Spleen (tissue), 11 donors: Measurements from ENCODE around the gene NUMA1. TPM values are rescaled to one million over a fixed set of nuclear protein-coding genes. Genes with fewer than 3 reads are reported as not detected.

Experiments
- DNase-seq: peaks from one replicate; pipeline ENCODE4 v3.0.0-alpha.2; 2020
- H3K27ac ChIP-seq, 8 donors: fragments of 200-600 bp; sonication (generic) in 7 of 8; 1 replicate in 4 of 8; 2 replicates in 4 of 8; pipeline versions ENCODE4 v1.5.0 to v1.8.0; 2016 to 2021; ENCODE audit warnings: inconsistent platforms in 4 of 8, mild to moderate bottlenecking in 4 of 8, moderate library complexity in 1 of 8
- H3K27me3 ChIP-seq, 7 donors: fragments of 200-600 bp; sonication (generic) in 6 of 7; replicated peaks in 1 of 7; 1 replicate in 4 of 7; 2 replicates in 3 of 7; pipeline versions ENCODE4 v1.5.0 to v1.8.0; 2016 to 2021; ENCODE audit warnings: inconsistent platforms in 3 of 7, mild to moderate bottlenecking in 1 of 7
- H3K36me3 ChIP-seq, 6 donors: fragments of 200-600 bp; sonication (generic) in 5 of 6; 1 replicate in 4 of 6; 2 replicates in 2 of 6; pipeline versions ENCODE4 v1.5.0 to v1.8.0; 2016 to 2021; ENCODE audit warnings: inconsistent platforms in 2 of 6
- H3K4me1 ChIP-seq, 6 donors: fragments of 200-600 bp; sonication (generic) in 5 of 6; 1 replicate in 3 of 6; 2 replicates in 3 of 6; pipeline versions ENCODE4 v1.5.0 to v1.8.0; 2016 to 2021; ENCODE audit warnings: inconsistent platforms in 3 of 6
- H3K4me3 ChIP-seq, 8 donors: fragments of 200-600 bp; sonication (generic) in 7 of 8; 1 replicate in 4 of 8; 2 replicates in 4 of 8; pipeline versions ENCODE4 v1.5.0 to v1.8.0; 2016 to 2021; ENCODE audit warnings: inconsistent platforms in 4 of 8, mild to moderate bottlenecking in 4 of 8, moderate library complexity in 2 of 8
- H3K9me3 ChIP-seq, 8 donors: fragments of 200-600 bp; sonication (generic) in 7 of 8; 1 replicate in 4 of 8; 2 replicates in 4 of 8; pipeline versions ENCODE4 v1.5.0 to v1.8.0; 2016 to 2021; ENCODE audit warnings: inconsistent platforms in 4 of 8
- POLR2A ChIP-seq, 3 donors: fragments of 450-650 bp; IDR thresholded peaks; one replicate each; pipeline ENCODE4 v1.5.1; 2017; ENCODE audit warnings: antibody characterized with exemption in 3 of 3, mild to moderate bottlenecking in 1 of 3
- POLR2AphosphoS5 ChIP-seq, 3 donors: sonication (generic); formaldehyde crosslinking; IDR thresholded peaks; one replicate each; pipeline ENCODE4 v1.5.1; 2017; ENCODE audit warnings: antibody characterized with exemption in 3 of 3
- WGBS, 5 donors: extraction: QIAGEN DNeasy Blood & Tissue Kit in 3 of 5; methylation state at CpG; one replicate each; pipeline versions ENCODE4 v1.1.5 to v1.1.7; 2013 to 2018; 5-methylcytosine and 5-hydroxymethylcytosine counted together
- intact Hi-C: fragments of 100-400 bp; cut with DNase I; formaldehyde crosslinking; loops from one replicate; pipeline ENCODE4 v1.15.0; 2023; ENCODE audit warnings: low total_unique reads
- polyA plus RNA-seq, 3 donors: library from polyadenylated mRNA; stranded (reverse); fragments of 200-250 nt; gene quantifications; one replicate each; pipeline ENCODE4 v1.2.1, GENCODE V29; 2013
- total RNA-seq, 7 donors: library from RNA; depleted of rRNA in 3 of 7; stranded (reverse); fragments of >200 nt in 3 of 7; fragmentation: NEBNext Ultra II Directional in 4 of 7; extraction: Animal tissue kit (Norgen Biotek cat#: 25700) in 4 of 7; gene quantifications; one replicate each; pipeline versions ENCODE4 v1.1.0 to v1.2.1, GENCODE V29; 2016 to 2021
- TF ChIP-seq, protein P1 (sequence below), 11 experiments: fragments of 200-600 bp in 7 of 11; fragments of 450-650 bp in 4 of 11; sonication (generic) in 4 of 11; IDR thresholded peaks in 8 of 11; conservative IDR thresholded peaks in 3 of 11; 1 replicate in 7 of 11; 2 replicates in 4 of 11; pipeline versions ENCODE4 v1.4.0 to v1.8.0; 2016 to 2021; ENCODE audit warnings: antibody characterized with exemption in 11 of 11, inconsistent platforms in 4 of 11, mild to moderate bottlenecking in 1 of 11
- donor health status: healthy with polysubstance abuse.
- donor health status: DM: no; HTN: no; CAD: no; lungs with moderate emphysema.
- donor health status: DM: no; HTN: no; CAD: no.
- donor health status: Bipolar disorder and iron deficiency.
- donor health status: healthy.
- donor health status: DM: no; HTN: no; CAD: no.
- donor health status: DM: yes; HTN: yes; CAD: no.

The NUMA1 gene
- total and polyA plus RNA-seq, 10 donors, result 75.5 to 248 (median 185) TPM

DNA sequence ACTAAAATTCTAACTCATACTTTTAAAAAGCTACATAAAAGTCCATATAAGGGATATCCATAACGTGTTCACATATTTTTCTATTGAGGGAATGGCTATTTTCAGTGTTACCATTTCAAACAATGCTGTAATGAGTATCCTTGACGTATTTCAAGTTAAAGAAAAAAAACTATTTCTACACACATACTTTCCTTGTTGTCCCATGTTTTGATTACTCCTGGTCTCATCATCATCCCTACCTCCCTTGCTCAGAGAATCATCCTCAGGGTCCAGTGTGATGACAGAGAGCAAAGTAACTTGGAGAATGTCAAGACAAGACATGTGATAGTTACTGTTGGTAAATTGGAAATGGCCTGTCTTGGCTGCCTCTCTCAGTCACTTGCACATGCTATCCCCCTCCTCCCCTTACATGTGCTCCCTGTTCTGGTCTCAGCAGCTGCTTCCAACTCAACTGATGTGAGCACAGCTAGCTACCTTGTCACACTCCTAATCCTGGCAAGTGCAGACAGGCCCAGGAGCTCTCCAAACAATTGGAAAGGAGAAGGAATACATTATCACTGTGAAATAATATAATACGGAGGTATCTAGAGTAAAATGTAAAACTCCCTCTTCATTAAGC, 21.8 kb downstream of the NUMA1 start:
- H3K27ac ChIP-seq, result no peak overlapping the region
- peaks cover 0 to 13% (median 8%) of the 10 kb centered on the region in 6 donors for H3K4me1 ChIP-seq
- 79 to 96% (median 93%) methylated on average over 3 of the region's 3 CpGs for WGBS, 5 donors
- H3K27me3 ChIP-seq, result no peaks in the 10 kb centered on the region
- DNase-seq, result no peak
- intact Hi-C loops, result no loop called here
- H3K4me3 ChIP-seq, result no peak overlapping the region
- no peaks in the 10 kb centered on the region for H3K9me3 ChIP-seq
- H3K36me3 ChIP-seq, result peaks cover 0 to 31% (median 0%) of the 10 kb centered on the region in 6 donors
- TF ChIP-seq POLR2AphosphoS5 (IDR thresholded peaks at IDR 0.05) (no peak), POLR2A (IDR thresholded peaks at IDR 0.05) (no peak)
- TF ChIP-seq, protein P1, sequence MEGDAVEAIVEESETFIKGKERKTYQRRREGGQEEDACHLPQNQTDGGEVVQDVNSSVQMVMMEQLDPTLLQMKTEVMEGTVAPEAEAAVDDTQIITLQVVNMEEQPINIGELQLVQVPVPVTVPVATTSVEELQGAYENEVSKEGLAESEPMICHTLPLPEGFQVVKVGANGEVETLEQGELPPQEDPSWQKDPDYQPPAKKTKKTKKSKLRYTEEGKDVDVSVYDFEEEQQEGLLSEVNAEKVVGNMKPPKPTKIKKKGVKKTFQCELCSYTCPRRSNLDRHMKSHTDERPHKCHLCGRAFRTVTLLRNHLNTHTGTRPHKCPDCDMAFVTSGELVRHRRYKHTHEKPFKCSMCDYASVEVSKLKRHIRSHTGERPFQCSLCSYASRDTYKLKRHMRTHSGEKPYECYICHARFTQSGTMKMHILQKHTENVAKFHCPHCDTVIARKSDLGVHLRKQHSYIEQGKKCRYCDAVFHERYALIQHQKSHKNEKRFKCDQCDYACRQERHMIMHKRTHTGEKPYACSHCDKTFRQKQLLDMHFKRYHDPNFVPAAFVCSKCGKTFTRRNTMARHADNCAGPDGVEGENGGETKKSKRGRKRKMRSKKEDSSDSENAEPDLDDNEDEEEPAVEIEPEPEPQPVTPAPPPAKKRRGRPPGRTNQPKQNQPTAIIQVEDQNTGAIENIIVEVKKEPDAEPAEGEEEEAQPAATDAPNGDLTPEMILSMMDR (IDR thresholded peaks at IDR 0.05 in 8 of 11, conservative IDR thresholded peaks at IDR 0.05 in 3 of 11), result no peak

DNA sequence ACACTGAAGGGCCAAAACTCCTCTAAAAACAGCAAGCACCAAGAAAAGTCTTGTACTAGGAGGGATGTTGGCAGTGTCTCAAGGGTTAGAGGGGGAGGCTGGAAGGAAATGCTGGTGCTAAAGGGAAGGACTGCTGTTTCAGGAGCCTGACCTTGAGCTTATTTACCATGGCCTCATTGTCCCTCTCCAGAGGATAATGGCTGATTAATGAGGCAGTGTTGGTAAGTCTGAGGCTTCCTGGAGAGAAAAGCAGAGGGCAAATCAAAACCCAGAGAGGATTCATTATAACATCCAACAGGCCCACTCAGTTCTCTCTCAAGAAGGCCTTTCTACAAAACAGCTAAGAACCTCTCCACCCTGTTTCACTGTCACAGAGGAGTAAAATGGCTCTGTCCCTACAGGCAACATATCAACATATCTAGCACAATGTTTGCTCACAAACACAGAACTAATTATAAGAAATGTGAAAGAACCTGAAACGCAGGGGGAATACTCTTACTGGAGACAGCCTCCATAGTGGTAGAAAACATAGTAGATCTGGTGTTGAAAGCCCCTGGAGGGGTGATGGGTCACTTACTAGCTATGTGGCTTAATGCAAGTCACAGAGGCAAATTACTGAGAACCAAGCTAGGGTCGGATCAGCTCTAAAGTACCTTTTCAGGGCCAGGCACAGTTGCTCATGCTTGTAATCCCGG, 31.4 kb downstream of the NUMA1 start:
- Histone ChIP-seq H3K9me3 (no peaks in the 10 kb centered on the region), H3K4me1 (peaks cover 3 to 30% (median 12%) of the 10 kb centered on the region in 6 donors), H3K4me3 (no peak overlapping the region), H3K27ac (peak overlapping the region; percentile 28 to 79 (median 67)), H3K36me3 (peaks cover 0 to 60% (median 3%) of the 10 kb centered on the region in 6 donors), H3K27me3 (no peaks in the 10 kb centered on the region)
- WGBS, 5 donors, result 86 to 89% (median 89%) methylated on average over 3 of the region's 3 CpGs
- intact Hi-C loops, result no loop called here
- peak in 1 of 3 donors; percentile 34 for TF ChIP-seq POLR2AphosphoS5 (IDR thresholded peaks at IDR 0.05)
- TF ChIP-seq, protein P1 (IDR thresholded peaks at IDR 0.05 in 8 of 11, conservative IDR thresholded peaks at IDR 0.05 in 3 of 11), result no peak
- no peak for DNase-seq

DNA sequence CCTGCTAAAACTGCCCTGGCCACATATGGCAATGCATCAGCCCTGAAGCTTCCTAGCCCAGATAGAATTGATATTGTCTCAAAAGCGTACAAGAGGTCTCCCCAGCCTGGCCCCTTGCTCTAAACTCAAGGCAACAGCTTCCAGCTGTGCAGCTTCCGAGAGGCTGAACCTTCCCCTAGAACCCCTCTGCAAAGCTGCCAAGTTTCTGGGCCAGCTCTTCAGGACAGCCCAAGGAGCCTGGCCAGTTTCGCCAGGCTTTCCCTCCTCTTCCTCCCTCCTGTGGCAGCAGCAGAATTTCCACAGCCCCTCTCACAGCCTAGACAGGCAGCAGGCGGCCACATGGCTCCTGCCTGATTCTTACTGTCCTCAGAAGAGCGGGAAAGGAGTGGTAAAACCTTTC, 34.5 kb downstream of the NUMA1 start:
- H3K27ac ChIP-seq, result peak overlapping the region in 6 of 8 donors; percentile 26 to 55 (median 44)

More for the DNA sequence above, 34.5 kb downstream of the NUMA1 start:
- intact Hi-C loops, result no loop called here
- TF ChIP-seq POLR2AphosphoS5 (IDR thresholded peaks at IDR 0.05) (peak in 2 of 3 donors; percentile 42 to 52), POLR2A (IDR thresholded peaks at IDR 0.05) (no peak)
- TF ChIP-seq, protein P1 (IDR thresholded peaks at IDR 0.05 in 8 of 11, conservative IDR thresholded peaks at IDR 0.05 in 3 of 11), result no peak
- DNase-seq, result no peak
- peaks cover 17 to 60% (median 33%) of the 10 kb centered on the region in 6 donors for H3K4me1 ChIP-seq
- no peaks in the 10 kb centered on the region for H3K27me3 ChIP-seq
- 84 to 89% (median 87%) methylated on average over 5 of the region's 5 CpGs for WGBS, 5 donors
- peaks cover 0 to 43% (median 0%) of the 10 kb centered on the region in 6 donors for H3K36me3 ChIP-seq
- no peaks in the 10 kb centered on the region for H3K9me3 ChIP-seq
- H3K4me3 ChIP-seq, result no peak overlapping the region
